GM21825 (cell line): Measurements from ENCODE around the gene KNCN.

Experiments used
- ATAC-seq: cut with Tn5 transposase; IDR thresholded peaks from one replicate; pipeline ENCODE4 v1.9.1; 2021; ENCODE audit warnings: mild to moderate bottlenecking, moderate library complexity; ENCODE audit not compliant: unreplicated experiment

Gene KNCN

DNA sequence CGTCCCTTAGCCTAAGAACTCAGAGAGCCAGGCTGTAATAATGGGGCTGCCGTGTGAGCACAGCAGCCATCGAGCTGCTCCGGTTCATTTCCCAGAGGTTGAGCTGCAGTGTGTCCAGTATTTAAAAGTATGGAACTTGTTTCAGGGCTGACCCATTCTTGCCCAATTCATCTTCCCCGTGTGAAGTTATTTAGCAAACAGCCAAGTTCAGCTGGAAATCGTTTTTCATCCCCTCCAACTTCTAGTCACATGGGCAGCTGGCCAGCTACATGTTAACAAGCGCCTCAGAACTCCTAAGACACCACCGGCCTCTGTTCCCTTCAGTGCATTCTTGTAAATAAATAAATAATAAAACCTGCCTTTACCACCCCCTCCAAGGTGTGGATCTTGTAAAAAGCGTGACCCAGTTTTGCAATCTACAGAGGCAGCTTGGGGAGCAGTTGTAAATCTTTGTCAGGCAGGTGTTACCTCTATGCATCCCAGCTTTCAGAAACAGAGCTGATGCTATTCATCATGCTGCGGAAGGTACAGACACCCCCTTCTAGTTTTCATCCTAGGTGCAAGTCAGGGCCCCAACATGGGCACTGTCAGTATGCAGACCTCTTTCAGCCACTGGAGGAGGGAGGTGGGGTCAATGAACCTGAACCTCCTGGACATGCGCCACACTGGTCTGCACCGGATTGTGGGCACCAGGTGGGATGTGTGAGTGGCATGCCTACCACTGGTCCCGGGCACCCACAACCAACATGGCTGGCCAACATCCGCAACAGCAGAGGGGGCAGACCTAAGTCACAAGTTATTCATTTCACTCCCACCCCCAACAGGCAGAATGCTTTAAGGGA is 18.7 kb upstream of the KNCN start:
- no peak for ATAC-seq

DNA sequence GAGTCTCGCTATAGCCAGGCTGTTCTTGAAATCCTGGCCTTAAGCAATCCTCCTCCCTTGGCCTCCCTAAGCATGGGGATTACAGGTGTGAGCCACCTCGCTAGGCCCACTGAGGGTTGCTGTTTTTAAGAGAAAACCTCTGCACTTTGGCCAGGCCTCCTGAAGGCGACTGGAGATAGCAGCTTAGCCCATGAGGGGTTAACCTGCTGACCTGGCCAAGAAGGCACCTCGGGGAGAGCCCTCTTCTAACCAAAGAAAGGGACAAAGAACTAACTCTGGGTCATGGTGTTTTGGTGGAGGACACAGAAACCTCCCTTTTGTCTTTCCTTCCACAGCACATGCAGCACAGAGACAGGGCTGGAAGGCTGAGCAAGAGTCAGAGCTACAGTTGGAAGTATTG is 17.7 kb upstream of the KNCN start:
- ATAC-seq: no peak

DNA sequence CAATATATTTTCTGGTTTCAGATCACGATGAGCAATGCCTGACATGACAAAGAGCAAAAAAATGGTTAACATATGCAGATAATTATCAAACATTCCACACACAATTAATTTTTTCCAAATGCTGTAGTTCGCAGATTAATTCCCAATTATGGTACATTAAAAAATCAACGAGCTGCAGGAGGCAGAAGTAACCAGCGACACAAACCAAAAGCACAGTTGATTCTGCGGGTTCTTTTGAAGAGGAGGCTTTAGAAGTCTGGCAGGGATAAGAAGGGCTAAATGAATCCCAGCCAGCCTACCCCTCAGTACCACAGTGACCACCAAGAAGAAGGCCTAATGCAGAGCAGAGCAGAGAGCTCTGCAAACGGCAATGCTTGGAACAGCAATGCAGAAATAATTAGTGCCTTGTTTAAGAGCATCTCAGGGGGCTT is 17.0 kb upstream of the KNCN start:
- no peak for ATAC-seq

DNA sequence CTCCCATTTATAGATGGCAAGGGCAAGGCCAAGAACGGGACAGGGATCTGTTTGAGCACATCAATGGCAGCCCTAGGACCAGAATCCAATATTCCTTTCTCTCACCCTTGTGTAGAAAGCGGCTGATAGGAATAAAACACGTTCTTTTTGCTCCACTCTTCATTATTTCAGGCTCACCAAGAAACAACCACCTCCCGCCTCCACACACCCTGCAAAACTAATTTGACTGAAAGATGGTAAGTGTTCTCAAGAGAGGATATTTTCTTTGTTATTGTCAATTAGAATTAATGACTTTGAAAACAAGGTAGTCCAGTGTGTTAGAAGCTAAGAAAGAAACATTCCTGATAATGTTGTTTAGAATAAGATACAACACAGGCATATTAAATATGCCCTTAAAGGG is 11.9 kb upstream of the KNCN start:
- ATAC-seq: no peak

DNA sequence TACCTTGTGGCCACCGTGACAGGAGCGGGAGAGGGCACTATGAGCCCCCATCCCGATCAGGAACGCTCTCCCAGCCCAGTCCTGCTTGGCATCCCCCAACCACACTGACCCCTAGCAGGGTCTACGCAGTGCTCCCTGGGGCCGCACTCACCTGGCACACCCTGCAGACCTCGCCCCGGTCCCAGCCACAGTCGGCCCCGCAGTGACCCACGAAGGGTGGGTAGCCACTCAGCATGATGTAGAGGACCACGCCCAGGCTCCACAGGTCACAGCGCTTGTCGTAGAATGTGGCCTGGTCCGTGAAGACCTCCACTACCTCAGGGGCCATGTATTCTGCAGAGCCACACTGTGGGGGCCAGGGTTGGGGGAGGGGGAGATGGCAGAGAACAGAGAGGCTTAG is 11.1 kb upstream of the KNCN start:
- no peak for ATAC-seq

DNA sequence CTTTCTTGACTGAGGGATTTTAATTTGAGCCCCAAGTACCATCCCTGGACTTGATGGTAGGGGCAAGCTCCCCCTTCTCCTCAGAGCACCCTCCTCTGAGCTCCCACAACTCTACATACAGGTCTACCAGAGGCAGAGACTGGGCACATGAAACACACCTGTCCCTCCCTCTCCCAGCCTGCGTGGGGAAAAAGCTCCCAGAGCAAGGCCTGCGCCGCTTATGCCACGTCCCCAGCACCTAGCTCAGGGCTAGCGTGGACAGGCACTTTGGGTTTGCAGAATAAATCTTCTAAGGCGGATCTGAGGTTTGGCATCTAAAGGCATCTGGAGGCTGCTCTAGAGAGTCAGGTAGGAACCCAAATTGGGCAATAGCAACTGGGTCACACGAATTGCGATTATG is 7.5 kb upstream of the KNCN start:
- ATAC-seq: no peak

DNA sequence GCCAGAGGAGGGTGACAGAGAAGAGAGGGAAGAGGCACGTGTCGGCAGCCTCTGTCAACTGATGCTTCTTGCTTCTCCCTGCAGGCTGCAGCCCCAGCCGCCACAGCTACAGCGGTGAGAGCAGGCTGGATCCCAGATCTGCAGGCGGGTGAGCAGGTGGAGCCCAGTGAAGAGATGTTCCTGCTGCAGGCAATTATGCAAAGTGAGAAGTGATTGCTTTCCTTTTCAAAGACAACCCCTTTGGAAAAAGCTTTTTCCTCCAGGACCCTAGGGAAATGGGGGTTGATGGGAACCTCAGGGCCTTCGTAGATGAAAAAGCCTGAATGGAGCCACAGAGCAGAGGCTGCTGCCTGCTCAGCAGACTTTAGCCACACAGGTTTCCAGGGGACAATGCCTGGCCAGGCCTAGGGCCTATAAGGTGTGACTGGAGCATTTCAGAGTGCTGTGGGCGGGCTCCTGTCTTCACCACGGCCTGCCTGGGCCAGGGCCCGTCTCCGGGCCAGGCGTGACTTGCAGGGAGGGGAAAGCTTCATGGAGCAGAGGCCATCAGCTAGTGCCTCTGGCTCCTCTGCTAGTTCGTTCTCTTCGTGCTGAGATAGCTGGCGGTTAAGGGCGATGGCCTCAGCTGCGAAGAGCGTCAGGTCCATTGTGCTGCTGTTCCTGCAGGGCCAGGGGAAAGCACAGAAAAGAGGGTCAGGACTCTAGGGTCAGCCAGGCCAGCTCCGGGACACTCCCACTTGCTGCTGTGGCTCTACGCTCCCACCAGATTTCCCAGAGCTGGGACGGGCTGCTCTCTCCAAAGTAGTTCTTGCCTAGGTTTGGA is 6.9 kb upstream of the KNCN start:
- ATAC-seq: no peak

DNA sequence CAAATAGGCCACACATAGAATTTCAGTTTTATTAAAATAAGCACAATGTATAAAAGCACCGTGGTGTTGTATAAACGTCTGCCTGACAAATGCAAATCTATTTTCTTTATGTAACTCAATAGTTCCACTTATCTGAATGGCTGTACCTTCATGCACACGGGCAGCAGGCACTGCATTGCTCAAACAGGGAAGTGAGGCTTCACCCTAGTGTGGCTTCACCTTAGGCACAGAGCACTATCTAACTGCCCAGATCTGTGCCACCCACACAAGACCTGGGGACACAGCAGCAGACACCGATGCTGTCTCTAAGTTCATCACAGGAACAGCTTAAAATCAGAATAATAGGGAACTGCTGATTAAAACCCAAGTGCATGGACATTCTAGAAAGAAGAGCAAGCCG is 6.0 kb upstream of the KNCN start:
- ATAC-seq: no peak

DNA sequence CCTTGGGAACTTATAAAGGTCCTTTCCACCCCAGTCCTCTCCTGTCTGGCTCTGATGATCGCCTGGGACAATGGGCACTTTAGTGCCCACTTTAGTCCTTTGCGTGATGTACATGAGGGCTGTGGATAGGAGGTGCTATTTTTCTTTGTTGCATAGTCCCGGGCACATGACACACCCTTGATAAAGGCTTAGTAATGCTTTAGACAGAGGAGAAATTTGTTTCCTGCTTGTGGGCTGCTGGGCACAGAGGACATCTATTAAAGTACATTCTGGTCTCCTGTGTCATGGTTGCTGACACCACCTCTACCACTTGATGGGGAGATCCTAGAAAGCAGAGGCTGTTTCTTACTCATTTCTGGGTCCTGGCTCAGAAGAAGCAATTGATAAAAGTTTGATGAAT is 5.4 kb upstream of the KNCN start:
- ATAC-seq: no peak

DNA sequence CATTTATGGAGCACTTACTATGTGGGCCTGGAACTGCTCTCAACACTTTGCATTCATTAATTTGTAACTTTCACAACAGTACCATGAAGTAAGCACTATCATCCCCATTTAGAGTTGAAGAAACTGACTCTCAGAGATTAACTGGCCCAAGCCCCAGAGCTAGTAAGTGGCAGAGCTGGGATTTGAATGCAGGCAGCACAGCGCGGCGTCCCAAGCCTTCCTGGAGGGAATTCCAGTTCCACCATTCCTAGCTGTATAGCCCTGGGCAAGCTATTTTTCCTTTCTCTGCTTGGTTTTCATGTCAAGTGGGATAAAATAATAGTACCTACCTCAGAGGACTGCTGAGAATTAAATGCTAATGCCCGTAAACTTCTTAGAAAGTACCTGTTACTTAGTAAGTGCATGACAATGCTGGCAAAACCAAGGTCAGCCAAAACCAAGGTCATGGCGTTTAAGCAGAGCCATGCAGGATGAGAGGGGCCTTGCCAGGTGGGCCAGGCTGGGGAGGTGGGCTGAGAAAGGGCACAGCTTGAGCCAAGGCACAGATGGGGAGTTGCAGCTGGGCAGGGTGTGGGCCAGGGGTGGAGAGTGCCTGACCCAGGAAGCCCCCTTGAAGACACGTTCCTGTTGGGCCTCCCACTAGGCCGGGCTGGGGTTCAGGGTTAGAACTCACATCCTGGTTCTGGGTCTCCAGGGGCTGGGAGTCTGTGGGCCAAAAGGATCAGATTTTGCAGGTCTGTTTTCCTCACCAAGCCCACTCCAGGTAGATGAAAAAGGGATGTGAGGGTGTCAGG is 4.6 kb upstream of the KNCN start:
- ATAC-seq: no peak

DNA sequence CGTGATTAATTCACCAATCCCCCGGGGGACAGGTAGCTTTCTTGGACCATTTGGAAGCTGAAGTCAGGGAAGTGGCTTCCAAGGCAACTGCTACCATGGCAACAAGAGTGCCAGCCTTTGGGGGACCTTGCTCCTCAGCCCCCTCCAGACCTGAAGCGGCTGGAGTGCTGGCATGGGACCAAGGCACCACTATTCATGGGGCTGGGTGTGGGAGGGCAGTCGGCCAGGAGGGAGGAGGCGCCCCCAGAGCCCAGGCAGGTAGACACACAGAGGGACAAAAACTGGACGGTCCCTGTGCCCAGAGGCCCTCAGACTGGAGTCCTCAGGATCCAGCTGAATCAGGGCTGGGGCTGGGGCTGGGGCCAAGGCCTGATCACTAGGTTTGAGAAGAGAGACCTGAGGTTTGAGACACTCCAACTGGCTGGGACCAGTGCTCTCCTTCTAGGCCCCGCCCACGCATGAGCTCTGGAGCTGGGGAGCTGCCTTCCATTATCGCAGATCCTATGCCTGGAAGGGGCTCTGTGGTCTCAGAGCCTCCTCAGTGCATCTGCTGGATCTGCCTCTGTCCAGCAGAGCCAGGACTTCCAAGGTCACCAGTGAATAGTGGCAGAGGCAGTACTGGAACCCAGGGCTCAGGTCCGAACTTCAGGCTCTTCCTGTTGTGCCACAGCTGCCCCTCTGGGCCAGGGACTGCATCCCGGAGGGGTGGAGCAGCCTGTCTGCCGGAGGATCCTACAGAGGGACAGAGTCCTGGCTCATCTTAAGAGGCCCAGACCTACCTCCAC is 3.3 kb upstream of the KNCN start:
- no peak for ATAC-seq

DNA sequence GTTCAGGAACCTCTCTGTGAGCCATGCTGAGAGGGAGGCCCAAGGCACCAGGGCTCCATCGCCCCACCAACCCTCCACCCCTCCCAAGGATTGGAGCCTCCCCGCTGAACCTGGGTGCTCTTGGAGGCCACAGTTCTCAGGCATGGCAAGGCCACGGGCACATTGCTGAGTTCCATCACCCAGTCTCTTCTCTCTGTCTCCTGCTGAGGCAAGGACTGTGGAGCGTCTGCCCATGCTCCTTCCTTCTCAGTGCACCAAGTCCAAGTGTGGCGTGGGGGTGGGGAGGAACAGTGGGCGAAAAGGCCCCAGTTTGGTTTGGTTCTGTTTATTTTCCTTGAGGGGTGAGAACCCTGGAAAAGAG is 2.8 kb upstream of the KNCN start:
- no peak for ATAC-seq

DNA sequence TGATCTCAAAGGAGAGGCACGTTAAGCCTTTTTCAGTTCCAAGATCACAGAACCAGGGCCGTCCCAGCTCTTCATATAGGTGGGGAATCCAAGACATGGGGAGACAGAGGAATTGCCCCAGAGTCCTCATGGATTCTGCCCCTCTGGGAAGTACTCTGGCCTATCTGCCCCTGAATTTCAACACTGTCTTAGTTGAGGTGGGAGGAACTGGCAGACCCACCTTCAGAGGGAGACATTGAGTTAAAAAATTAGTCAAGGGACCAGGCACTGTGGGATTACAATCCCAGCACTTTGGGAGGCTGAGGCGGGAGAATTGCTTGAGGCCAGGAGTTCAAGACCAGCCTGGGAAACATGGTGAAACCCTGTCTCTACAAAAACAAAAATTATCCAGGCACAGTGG is 2.1 kb upstream of the KNCN start:
- ATAC-seq: no peak

DNA sequence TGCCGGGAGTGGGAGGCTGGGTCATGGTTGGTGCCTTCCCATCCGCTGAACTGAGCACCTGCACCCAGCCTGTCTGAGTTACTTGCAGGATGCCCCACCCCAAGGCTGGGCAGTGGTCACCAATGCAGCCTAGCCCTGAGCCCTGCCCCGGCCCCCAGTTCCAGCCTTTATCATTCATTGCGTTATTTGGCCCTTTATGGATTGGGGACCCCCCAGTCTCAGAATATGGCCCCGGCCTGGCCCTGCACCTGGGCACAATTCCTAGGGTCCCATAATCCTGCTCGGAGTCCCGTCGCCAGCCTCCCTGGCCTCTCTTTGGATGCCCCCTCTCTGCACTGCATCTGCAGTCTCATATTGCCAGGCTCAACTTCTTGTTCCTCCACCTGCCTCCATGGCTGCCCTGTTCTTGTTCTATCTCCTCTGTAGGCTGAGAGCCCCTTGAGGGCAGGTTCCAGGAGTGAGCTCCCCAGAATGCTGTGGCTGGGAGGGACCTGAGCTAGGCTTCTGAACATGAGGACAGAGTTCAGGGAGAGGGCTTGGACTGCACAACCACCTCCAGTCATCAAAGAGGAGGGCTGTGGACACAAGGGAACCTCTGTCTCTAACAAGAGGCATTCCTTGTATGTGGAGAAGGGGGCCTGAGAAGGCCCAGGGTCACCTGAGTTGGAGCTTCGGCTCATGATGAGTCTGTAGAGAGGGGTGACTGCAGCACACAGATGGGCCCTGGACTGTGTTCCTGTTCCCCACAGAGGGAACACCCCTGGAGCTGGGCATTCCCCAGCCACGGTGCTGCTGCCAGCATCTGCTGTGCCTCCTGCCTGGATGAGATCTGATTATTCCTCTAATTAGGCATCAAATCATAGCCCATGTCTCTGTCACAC is 1.1 kb upstream of the KNCN start:
- ATAC-seq: no peak

DNA sequence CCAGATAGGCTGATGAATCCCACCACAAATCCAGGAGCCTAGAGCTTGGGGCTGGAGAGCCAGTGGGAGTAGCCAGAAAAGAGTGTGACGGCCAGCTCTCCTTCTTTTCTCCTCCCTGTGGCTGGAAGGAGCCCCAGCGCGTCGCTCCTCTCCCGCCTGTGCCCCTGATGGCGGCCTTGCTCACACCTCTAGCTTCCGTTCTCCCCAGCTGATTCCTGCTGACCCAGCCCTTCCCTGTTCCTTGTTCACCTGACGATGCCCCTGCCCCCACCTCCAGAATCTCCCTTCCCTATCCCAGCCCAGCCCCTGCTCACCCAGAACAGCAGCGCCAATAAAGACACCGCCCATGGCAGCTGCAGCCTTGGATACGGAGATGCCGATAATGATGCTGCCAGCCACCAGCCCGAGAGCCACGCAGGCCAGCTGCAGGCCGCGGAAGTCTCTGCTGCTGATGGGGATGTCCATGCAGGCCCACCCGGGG is 656 bp downstream of the KNCN start:
- no peak for ATAC-seq

DNA sequence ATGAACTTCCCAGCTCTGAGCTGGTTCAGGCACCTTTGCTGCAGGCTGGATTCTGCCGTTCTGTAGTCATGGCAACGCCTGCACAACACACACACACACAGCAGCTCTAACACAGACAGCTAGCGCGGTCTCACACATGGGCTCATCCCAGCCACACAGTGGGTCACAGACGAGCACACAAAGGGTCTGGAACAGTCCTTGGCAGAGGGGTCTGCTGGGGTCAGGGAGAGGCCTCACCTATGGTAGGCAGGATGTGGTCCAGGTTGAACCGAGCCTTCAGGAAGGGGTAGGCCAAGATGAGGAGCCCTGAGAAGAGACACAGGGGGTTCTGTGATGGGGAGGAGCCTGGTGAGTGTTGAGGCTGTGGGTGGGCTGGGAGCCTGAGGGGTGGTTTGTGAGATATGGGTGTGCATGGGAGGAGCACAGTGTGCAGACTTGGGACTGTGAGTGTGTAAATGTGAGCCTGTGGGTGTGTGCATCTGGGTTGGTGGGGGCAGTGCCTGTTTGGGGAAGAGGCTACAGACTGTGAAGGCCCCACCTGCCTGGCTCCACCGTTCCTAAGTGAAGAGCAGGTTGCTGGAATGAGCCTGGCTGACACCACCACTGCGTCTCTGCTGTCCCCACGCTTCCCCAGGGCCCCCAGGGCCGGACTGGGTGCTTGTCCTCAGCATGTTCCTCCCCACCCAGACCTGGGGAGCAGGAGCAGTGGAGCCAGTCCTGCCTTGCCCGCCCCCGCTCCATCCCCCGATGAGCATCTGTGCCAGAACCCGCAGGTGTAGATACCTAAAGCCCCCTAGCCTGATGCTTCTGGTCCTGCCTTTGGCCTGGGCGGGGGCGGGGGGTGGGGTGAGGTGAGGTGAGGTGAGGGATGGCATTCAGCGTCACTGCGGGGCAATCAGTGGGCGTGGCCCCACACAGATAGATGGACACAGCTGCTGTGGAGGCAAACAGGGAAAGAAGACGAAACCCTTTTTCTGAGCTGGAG is 1.5 kb downstream of the KNCN start:
- ATAC-seq: no peak

DNA sequence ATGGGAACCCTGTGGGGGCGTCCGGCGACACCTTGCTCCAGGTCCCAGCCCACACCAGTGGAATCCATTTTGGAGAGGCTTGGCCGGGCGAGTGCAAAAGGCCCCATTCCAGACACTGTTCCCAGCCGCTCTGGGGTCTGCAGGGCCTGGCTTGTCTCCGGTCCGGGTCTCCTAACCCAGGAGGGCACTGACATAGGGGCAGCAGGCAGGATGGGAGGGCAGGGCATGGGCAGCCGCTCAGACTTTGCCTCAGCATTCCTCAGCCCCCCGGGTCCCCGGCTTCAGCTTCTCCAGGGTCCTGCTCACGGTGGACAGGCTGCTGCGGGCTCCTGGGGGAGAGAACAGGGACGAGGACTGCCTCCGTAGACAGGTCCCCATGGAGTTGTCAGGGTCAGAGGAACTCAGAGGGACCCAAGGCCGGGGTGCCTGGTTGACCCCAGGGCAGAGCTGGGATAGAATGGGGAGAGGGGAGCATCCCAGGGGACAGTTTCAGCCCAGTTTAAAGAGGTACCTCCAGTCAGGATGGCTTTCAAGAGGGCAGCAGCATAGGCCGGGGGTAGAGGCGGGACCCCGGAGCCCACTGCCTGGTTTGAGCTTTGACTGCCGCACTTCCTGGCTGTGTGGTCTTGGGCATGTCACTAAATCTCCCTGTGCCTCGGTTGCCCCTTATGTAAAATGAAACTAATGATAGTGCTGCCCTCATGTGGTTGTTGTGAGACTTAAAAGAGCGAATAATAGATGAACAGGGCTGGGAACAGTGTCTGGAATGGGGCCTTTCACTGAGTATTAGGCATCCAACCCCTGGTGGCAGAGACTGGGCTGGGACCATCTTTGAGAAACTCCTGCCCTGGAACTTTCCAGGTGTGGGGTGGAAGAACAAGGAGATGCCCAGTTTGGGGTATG is 3.7 kb downstream of the KNCN start:
- ATAC-seq: no peak
